ACC112 (cell line): ENCODE measurements around the gene GTF2H1.
"Not testable (repeated sequence)": the region's sequence is repeated elsewhere in the genome, so short reads cannot be mapped to it uniquely, and the experiment has no call there.

Source experiments
- H2AFZ ChIP-seq: fragments of 200-600 bp; sonication (generic); one replicate; pipeline ENCODE4 v1.6.0; 2017; ENCODE audit warnings: antibody characterized with exemption, low read length; ENCODE audit not compliant: unreplicated experiment
- H3K27ac ChIP-seq: fragments of 200-600 bp; sonication (generic); 2 replicates; pipeline ENCODE4 v1.5.1; 2014; ENCODE audit warnings: low read depth, mild to moderate bottlenecking, antibody characterized with exemption, low read length, moderate library complexity
- H3K27me3 ChIP-seq: fragments of 200-600 bp; sonication (generic); 2 replicates; pipeline ENCODE4 v1.6.1; 2014; ENCODE audit warnings: mild to moderate bottlenecking, antibody characterized with exemption, low read length, moderate library complexity, mixed read lengths; ENCODE audit not compliant: insufficient read depth
- H3K36me3 ChIP-seq: fragments of 200-600 bp; sonication (generic); 2 replicates; pipeline ENCODE4 v1.6.1; 2016; ENCODE audit warnings: mild to moderate bottlenecking, antibody characterized with exemption, low read length, moderate library complexity, mixed read lengths; ENCODE audit not compliant: insufficient read depth
- H3K4me1 ChIP-seq: fragments of 200-600 bp; sonication (generic); one replicate; pipeline ENCODE4 v1.6.1; 2016; ENCODE audit warnings: low read length, mixed read lengths; ENCODE audit not compliant: insufficient read depth, unreplicated experiment, control insufficient read depth
- H3K4me3 ChIP-seq: fragments of 200-600 bp; sonication (generic); 2 replicates; pipeline ENCODE4 v1.5.1; 2014; ENCODE audit warnings: mild to moderate bottlenecking, low read depth, low read length
- H3K79me2 ChIP-seq: fragments of 200-600 bp; sonication (generic); one replicate; pipeline ENCODE4 v1.6.0; 2016; ENCODE audit warnings: low read length; ENCODE audit not compliant: control insufficient read depth, unreplicated experiment, insufficient read depth

Gene GTF2H1

GRCh38 chr11:18319914-18320313 lies 2.5 kb upstream of the GTF2H1 start:
- Histone ChIP-seq H3K79me2 (peaks cover 82% of the 10 kb centered on the region), H3K4me3 (peak overlapping the region; percentile 96), H3K4me1 (peaks cover 31% of the 10 kb centered on the region)

GRCh38 chr11:18320617-18321016 lies 1.8 kb upstream of the GTF2H1 start:
- Histone ChIP-seq H2AFZ (no peak overlapping the region), H3K79me2 (peaks cover 85% of the 10 kb centered on the region), H3K4me1 (peaks cover 38% of the 10 kb centered on the region), H3K4me3 (peak overlapping the region; percentile 96), H3K36me3 (peaks cover 11% of the 10 kb centered on the region), H3K27ac (no peak overlapping the region), H3K27me3 (no peaks in the 10 kb centered on the region)

More at GRCh38 chr11:18319914-18320313, 2.5 kb upstream of the GTF2H1 start:
- Histone ChIP-seq H2AFZ (no peak overlapping the region), H3K36me3 (peaks cover 7% of the 10 kb centered on the region; the same call in 1 of the 2 replicates), H3K27ac (no peak overlapping the region), H3K27me3 (no peaks in the 10 kb centered on the region)

DNA sequence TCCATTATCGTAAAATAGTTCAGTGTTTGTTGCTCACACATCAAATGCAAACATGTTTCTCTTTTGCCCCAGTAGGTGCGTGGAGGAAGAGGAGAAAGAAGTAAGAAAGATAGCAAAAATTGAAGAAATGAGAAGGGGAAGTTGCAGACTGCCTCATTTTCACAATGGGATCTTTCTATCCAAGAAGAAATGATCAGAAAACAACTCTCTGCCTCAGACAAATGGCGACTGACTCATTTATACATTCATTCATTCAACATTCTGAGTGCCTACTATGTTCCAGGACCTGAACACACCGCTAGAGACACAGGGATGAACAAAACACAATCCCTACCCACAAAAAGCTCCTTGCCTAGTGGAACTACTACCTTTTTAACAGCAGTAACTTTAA lies 794 bp upstream of the GTF2H1 start:
- Histone ChIP-seq H3K27ac (peak overlapping the region; percentile 96), H3K36me3 (peaks cover 14% of the 10 kb centered on the region), H3K27me3 (no peaks in the 10 kb centered on the region), H3K4me1 (peaks cover 39% of the 10 kb centered on the region), H2AFZ (peak overlapping the region; percentile 74), H3K4me3 (peak overlapping the region; percentile 96), H3K79me2 (peaks cover 86% of the 10 kb centered on the region)

DNA sequence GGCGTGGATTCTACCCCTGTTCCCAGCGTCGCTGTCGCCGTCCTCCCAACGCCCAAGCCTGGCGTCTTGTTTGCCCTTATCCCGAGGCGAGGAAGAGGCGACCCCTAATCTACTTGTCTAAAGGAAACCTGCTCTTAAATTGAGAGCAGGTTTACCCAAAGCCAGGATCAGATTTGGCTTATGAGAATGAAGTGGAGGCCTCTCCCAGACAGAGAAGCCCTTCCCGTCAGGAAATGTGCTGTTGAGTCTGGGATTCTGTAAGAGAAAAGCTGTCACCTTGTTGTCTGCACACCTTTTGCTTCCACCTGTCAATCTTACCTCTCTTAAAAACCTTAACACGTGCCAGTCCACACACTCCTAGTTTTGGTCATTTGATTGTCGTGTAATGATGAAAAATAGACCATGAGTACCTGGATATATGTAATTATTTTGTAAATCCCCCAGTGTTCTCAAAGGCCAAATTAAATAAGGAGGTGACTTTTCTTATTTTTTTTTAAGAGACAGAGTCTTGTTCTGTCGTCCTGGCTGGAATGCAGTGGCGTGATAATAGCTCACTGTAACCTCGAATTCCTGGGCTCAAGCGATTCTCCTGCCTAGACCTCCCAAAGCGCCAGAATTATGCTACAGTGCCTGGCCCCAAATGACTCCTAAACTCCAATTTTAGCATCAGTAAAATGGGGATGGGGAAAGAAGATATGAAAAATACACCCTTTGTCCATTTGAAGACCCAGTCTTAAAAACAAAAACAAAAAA lies 627 bp downstream of the GTF2H1 start:
- no peaks in the 10 kb centered on the region for H3K27me3 ChIP-seq
- no peak overlapping the region for H2AFZ ChIP-seq
- peak overlapping the region; percentile 96; the same call in 1 of the 2 replicates for H3K27ac ChIP-seq
- H3K4me3 ChIP-seq = peak overlapping the region; percentile 96
- peaks cover 17% of the 10 kb centered on the region for H3K36me3 ChIP-seq
- peaks cover 39% of the 10 kb centered on the region for H3K4me1 ChIP-seq
- peaks cover 91% of the 10 kb centered on the region for H3K79me2 ChIP-seq

DNA sequence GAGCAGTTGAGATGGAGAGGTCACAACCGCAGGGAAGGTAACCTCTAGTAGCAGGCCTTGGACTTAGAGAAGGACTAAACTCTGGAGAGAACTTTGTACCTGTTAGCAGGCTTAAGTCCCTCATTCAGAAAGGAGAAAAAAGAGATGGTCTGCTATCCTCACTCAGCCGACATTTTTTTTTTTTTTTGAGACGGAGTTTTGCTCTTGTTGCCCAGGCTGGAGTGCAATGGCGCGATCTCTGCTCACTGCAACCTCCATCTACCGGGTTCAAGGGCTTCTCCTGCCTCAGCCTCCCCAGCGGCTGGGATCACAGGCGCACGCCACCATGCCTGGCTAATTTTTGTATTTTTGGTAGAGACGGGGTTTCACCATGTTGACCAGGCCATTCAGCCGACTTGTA lies 1.5 kb downstream of the GTF2H1 start:
- H3K79me2 ChIP-seq = peaks cover 85% of the 10 kb centered on the region
- not testable (repeated sequence) for H2AFZ ChIP-seq, H3K27me3 ChIP-seq, H3K27ac ChIP-seq
- H3K4me3 ChIP-seq = peak overlapping the region; percentile 96
- H3K36me3 ChIP-seq = peaks cover 19% of the 10 kb centered on the region
- H3K4me1 ChIP-seq = peaks cover 39% of the 10 kb centered on the region

GRCh38 chr11:18324381-18324780 lies 2.0 kb downstream of the GTF2H1 start:
- Histone ChIP-seq H3K79me2 (peaks cover 85% of the 10 kb centered on the region), H2AFZ (no peak overlapping the region), H3K36me3 (peaks cover 24% of the 10 kb centered on the region), H3K27ac (no peak overlapping the region), H3K4me1 (peaks cover 39% of the 10 kb centered on the region), H3K4me3 (peak overlapping the region; percentile 96), H3K27me3 (no peaks in the 10 kb centered on the region)

GRCh38 chr11:18329196-18329870 lies 7.0 kb downstream of the GTF2H1 start:
- Histone ChIP-seq H3K27ac (no peak overlapping the region), H3K4me1 (peaks cover 25% of the 10 kb centered on the region), H3K36me3 (peaks cover 39% of the 10 kb centered on the region), H2AFZ (no peak overlapping the region), H3K4me3 (no peak overlapping the region), H3K27me3 (no peaks in the 10 kb centered on the region), H3K79me2 (peaks cover 67% of the 10 kb centered on the region)

DNA sequence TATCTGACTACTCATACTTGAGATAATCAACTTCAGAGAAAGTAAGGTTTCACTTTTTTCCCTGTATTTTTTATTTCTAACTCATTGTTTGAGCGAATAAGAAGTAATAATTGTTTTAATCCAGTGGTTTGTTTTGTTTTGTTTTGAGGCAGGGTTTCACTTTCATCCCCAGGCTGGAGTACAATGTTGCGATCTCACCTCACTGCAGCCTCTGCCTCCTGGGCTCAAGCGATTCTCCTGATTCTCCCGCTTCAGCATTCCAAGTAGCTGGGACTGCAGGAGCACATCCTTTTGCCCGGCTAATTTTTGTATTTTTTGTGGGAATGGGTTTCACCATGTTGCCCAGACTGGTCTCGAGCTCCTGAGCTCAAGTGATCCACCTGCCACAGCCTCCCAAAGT lies 8.6 kb downstream of the GTF2H1 start:
- Histone ChIP-seq H3K4me3 (no peak overlapping the region), H3K36me3 (peaks cover 39% of the 10 kb centered on the region)

GRCh38 chr11:18332302-18332701 lies 9.9 kb downstream of the GTF2H1 start:
- H3K4me1 ChIP-seq = peaks cover 11% of the 10 kb centered on the region
- no peak overlapping the region for H2AFZ ChIP-seq
- H3K36me3 ChIP-seq = peaks cover 42% of the 10 kb centered on the region
- H3K27ac ChIP-seq = no peak overlapping the region
- H3K79me2 ChIP-seq = peaks cover 44% of the 10 kb centered on the region
- no peak overlapping the region for H3K4me3 ChIP-seq
- no peaks in the 10 kb centered on the region for H3K27me3 ChIP-seq

More for the DNA sequence above, 8.6 kb downstream of the GTF2H1 start:
- Histone ChIP-seq H3K27me3 (no peaks in the 10 kb centered on the region), H3K4me1 (peaks cover 11% of the 10 kb centered on the region), H3K27ac (no peak overlapping the region), H3K79me2 (peaks cover 55% of the 10 kb centered on the region), H2AFZ (no peak overlapping the region)

DNA sequence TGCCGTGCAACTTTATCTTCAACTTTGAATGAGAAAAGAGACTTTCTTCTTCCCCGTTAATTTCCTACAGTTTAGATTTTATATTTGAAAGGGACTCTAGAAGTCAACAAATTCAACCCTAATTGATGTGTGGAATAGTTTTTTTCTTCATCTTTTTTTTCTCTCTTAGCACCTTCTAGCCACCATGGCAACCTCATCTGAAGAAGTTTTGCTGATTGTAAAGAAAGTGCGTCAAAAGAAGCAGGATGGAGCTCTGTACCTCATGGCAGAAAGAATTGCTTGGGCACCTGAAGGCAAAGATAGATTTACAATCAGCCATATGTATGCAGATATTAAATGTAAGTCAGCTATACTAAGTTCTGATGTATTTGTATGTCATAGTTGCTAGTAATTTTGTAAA lies 10.5 kb downstream of the GTF2H1 start:
- Histone ChIP-seq H3K4me1 (peaks cover 11% of the 10 kb centered on the region), H3K27me3 (no peaks in the 10 kb centered on the region), H3K79me2 (peaks cover 38% of the 10 kb centered on the region), H3K27ac (no peak overlapping the region), H3K36me3 (peaks cover 42% of the 10 kb centered on the region), H3K4me3 (no peak overlapping the region), H2AFZ (no peak overlapping the region)
